Neural progenitor cell (in vitro differentiated cells): ENCODE measurements around the gene RNLS. TPM values are rescaled to one million over a fixed set of nuclear protein-coding genes. Genes with fewer than 3 reads are reported as not detected.

Source experiments
- DNase-seq: peaks from one replicate; pipeline ENCODE4 v3.0.0-alpha.2; 2016; ENCODE audit warnings: low spot score
- H2AFZ ChIP-seq: fragments of 200-600 bp; sonication (generic); replicated peaks from 2 replicates; pipeline ENCODE4 v1.6.1; 2016; ENCODE audit warnings: antibody characterized with exemption
- H3F3A ChIP-seq: fragments of 200-600 bp; sonication (generic); 2 replicates; pipeline ENCODE4 v1.6.1; 2016; ENCODE audit warnings: antibody characterized with exemption, low read depth
- H3K27ac ChIP-seq: fragments of 200-600 bp; sonication (generic); 2 replicates; pipeline ENCODE4 v1.5.1; 2016; ENCODE audit warnings: mild to moderate bottlenecking
- H3K27me3 ChIP-seq: fragments of 200-600 bp; sonication (generic); 2 replicates; pipeline ENCODE4 v1.6.1; 2016; ENCODE audit warnings: mild to moderate bottlenecking, moderate library complexity
- H3K36me3 ChIP-seq: fragments of 200-600 bp; sonication (generic); 2 replicates; pipeline ENCODE4 v1.5.1; 2016
- H3K4me1 ChIP-seq: fragments of 200-600 bp; sonication (generic); 2 replicates; pipeline ENCODE4 v1.6.1; 2016; ENCODE audit warnings: mixed run types
- H3K4me2 ChIP-seq: fragments of 200-600 bp; sonication (generic); 2 replicates; pipeline ENCODE4 v1.6.1; 2016
- H3K4me3 ChIP-seq: fragments of 200-600 bp; sonication (generic); 2 replicates; pipeline ENCODE4 v1.5.1; 2016
- H3K79me2 ChIP-seq: fragments of 200-600 bp; sonication (generic); 2 replicates; pipeline ENCODE4 v1.6.1; 2016; ENCODE audit warnings: low read depth
- H3K9ac ChIP-seq: fragments of 200-600 bp; sonication (generic); 2 replicates; pipeline ENCODE4 v1.6.1; 2016
- H3K9me3 ChIP-seq: fragments of 200-600 bp; sonication (generic); 2 replicates; pipeline ENCODE4 v1.5.1; 2016; ENCODE audit warnings: low read depth
- H4K20me1 ChIP-seq: fragments of 200-600 bp; sonication (generic); 2 replicates; pipeline ENCODE4 v1.6.1; 2016; ENCODE audit warnings: low read depth
- H3K27ac Mint-ChIP-seq: 3 replicates; pipeline ENCODE4 v1.8.0; 2021; ENCODE audit warnings: mixed read lengths
- H3K27me3 Mint-ChIP-seq: 2 replicates; pipeline ENCODE4 v1.8.0; 2022; ENCODE audit warnings: low read depth, mild to moderate bottlenecking, inconsistent platforms, moderate library complexity, mixed read lengths; ENCODE audit not compliant: insufficient read depth
- H3K36me3 Mint-ChIP-seq: 3 replicates; pipeline ENCODE4 v1.8.0; 2021; ENCODE audit warnings: mixed read lengths
- H3K4me1 Mint-ChIP-seq: 3 replicates; pipeline ENCODE4 v1.8.0; 2021; ENCODE audit warnings: mixed read lengths
- H3K4me3 Mint-ChIP-seq: 3 replicates; pipeline ENCODE4 v1.8.0; 2021; ENCODE audit warnings: mild to moderate bottlenecking, moderate library complexity, mixed read lengths
- H3K9me3 Mint-ChIP-seq: 3 replicates; pipeline ENCODE4 v1.8.0; 2020; ENCODE audit warnings: mixed read lengths
- EZH2 ChIP-seq: fragments of 200-600 bp; sonication (generic); IDR thresholded peaks from 2 replicates; pipeline ENCODE4 v1.6.1; 2017; ENCODE audit warnings: antibody characterized with exemption, mild to moderate bottlenecking, moderate library complexity
- EZH2phosphoT487 ChIP-seq: fragments of 200-600 bp; sonication (generic); IDR thresholded peaks from 2 replicates; pipeline ENCODE4 v1.6.1; 2017; ENCODE audit warnings: antibody characterized with exemption
- total RNA-seq: library from RNA; depleted of rRNA; stranded (reverse); fragments of >200 nt; gene quantifications from 2 replicates; pipeline ENCODE4 v1.2.3, GENCODE V29; 2015; ENCODE audit warnings: low replicate concordance
- TF ChIP-seq, protein P1 (sequence below): fragments of 200-600 bp; sonication (generic); IDR thresholded peaks from 2 replicates; pipeline ENCODE4 v1.5.1; 2017; ENCODE audit warnings: antibody characterized with exemption, mild to moderate bottlenecking

Gene RNLS
- total RNA-seq, 1 donor from 2014 or later: 9.1 TPM

- Histone ChIP-seq H3K36me3 (no peaks in the 10 kb centered on the region), H4K20me1 (no peaks in the 10 kb centered on the region), H3F3A (no peaks in the 10 kb centered on the region), H3K27ac (no peak overlapping the region), H3K79me2 (no peaks in the 10 kb centered on the region), H3K4me1 (peaks cover under 1% of the 10 kb centered on the region), H2AFZ (no peak overlapping the region), H3K4me2 (no peak overlapping the region), H3K27me3 (no peaks in the 10 kb centered on the region), H3K4me3 (no peak overlapping the region), H3K9ac (no peak overlapping the region), H3K9me3 (no peaks in the 10 kb centered on the region)
- DNase-seq: peak; percentile 24
- H3K4me1 Mint-ChIP-seq: no peaks in the 10 kb centered on the region
- no peak for TF ChIP-seq EZH2phosphoT487
- TF ChIP-seq EZH2: no peak
- TF ChIP-seq, protein P1, sequence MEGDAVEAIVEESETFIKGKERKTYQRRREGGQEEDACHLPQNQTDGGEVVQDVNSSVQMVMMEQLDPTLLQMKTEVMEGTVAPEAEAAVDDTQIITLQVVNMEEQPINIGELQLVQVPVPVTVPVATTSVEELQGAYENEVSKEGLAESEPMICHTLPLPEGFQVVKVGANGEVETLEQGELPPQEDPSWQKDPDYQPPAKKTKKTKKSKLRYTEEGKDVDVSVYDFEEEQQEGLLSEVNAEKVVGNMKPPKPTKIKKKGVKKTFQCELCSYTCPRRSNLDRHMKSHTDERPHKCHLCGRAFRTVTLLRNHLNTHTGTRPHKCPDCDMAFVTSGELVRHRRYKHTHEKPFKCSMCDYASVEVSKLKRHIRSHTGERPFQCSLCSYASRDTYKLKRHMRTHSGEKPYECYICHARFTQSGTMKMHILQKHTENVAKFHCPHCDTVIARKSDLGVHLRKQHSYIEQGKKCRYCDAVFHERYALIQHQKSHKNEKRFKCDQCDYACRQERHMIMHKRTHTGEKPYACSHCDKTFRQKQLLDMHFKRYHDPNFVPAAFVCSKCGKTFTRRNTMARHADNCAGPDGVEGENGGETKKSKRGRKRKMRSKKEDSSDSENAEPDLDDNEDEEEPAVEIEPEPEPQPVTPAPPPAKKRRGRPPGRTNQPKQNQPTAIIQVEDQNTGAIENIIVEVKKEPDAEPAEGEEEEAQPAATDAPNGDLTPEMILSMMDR: peak; percentile 20
- H3K27ac Mint-ChIP-seq: no peak overlapping the region
- no peak overlapping the region for H3K4me3 Mint-ChIP-seq
- H3K9me3 Mint-ChIP-seq: no peaks in the 10 kb centered on the region
- H3K36me3 Mint-ChIP-seq: no peaks in the 10 kb centered on the region
- H3K27me3 Mint-ChIP-seq: peaks cover 2% of the 10 kb centered on the region
Observed at GRCh38 chr10:88291289-88292184, 291.6 kb downstream of the RNLS start.

- H3K36me3 ChIP-seq: no peaks in the 10 kb centered on the region
- no peaks in the 10 kb centered on the region for H3K27me3 ChIP-seq
- H3K27ac ChIP-seq: no peak overlapping the region
- Mint-ChIP-seq H3K27ac (no peak overlapping the region), H3K9me3 (no peaks in the 10 kb centered on the region), H3K4me1 (peaks cover 3% of the 10 kb centered on the region), H3K27me3 (peaks cover 4% of the 10 kb centered on the region), H3K4me3 (no peak overlapping the region), H3K36me3 (no peaks in the 10 kb centered on the region)
- no peaks in the 10 kb centered on the region for H3K9me3 ChIP-seq
- H3K79me2 ChIP-seq: no peaks in the 10 kb centered on the region
- H3K4me1 ChIP-seq: no peaks in the 10 kb centered on the region
- H3F3A ChIP-seq: no peaks in the 10 kb centered on the region
- TF ChIP-seq, protein P1: no peak
- TF ChIP-seq EZH2 (no peak), EZH2phosphoT487 (no peak)
- no peak for DNase-seq
- H3K9ac ChIP-seq: no peak overlapping the region
- H2AFZ ChIP-seq: no peak overlapping the region
- no peak overlapping the region for H3K4me3 ChIP-seq
- no peak overlapping the region for H3K4me2 ChIP-seq
- H4K20me1 ChIP-seq: no peaks in the 10 kb centered on the region
Observed at GRCh38 chr10:88289342-88289741, 293.8 kb downstream of the RNLS start.

- Mint-ChIP-seq H3K4me1 (peaks cover 6% of the 10 kb centered on the region), H3K9me3 (no peaks in the 10 kb centered on the region), H3K27ac (no peak overlapping the region), H3K27me3 (peaks cover 2% of the 10 kb centered on the region), H3K4me3 (no peak overlapping the region), H3K36me3 (no peaks in the 10 kb centered on the region)
- H3K4me3 ChIP-seq: no peak overlapping the region
- no peaks in the 10 kb centered on the region for H4K20me1 ChIP-seq
- no peak overlapping the region for H3K27ac ChIP-seq
- no peak overlapping the region for H3K9ac ChIP-seq
- no peaks in the 10 kb centered on the region for H3K9me3 ChIP-seq
- H3K4me1 ChIP-seq: no peaks in the 10 kb centered on the region
- no peaks in the 10 kb centered on the region for H3F3A ChIP-seq
- DNase-seq: no peak
- H3K4me2 ChIP-seq: no peak overlapping the region
- H3K27me3 ChIP-seq: no peaks in the 10 kb centered on the region
- no peak for TF ChIP-seq EZH2
- TF ChIP-seq EZH2phosphoT487: no peak
- TF ChIP-seq, protein P1: no peak
- no peaks in the 10 kb centered on the region for H3K79me2 ChIP-seq
- H3K36me3 ChIP-seq: no peaks in the 10 kb centered on the region
- H2AFZ ChIP-seq: no peak overlapping the region
Observed at GRCh38 chr10:88288320-88289059, 294.6 kb downstream of the RNLS start.
